Lung (tissue), 12 donors: Measurements from ENCODE around the gene DLGAP4. TPM values are rescaled to one million over a fixed set of nuclear protein-coding genes. Genes with fewer than 3 reads are reported as not detected.
A peak's percentile ranks its signal among the peaks of the same experiment; 100 is the strongest.

Source experiments
- ATAC-seq: fragments of 200-7000 bp; cut with Tn5 transposase; one replicate; pipeline ENCODE4 v1.9.1; 2020; ENCODE audit warnings: moderate number of reproducible peaks; ENCODE audit not compliant: insufficient read depth, low FRiP score
- DNase-seq, 3 donors: peaks; one replicate each; pipeline ENCODE4 v3.0.0-alpha.2; 2013 to 2017
- H3K27ac ChIP-seq, 2 donors: one replicate each; pipeline ENCODE4 v1.5.1; 2013; ENCODE audit warnings: mild to moderate bottlenecking in 2 of 2, moderate library complexity in 2 of 2, control low read depth in 1 of 2, inconsistent platforms in 1 of 2, low read depth in 1 of 2, low read length in 1 of 2
- H3K27me3 ChIP-seq, 3 donors: one replicate each; pipeline ENCODE4 v1.5.1; 2013; ENCODE audit warnings: low read length in 2 of 3; ENCODE audit not compliant: control insufficient read depth in 3 of 3, insufficient read depth in 3 of 3
- H3K36me3 ChIP-seq, 4 donors: one replicate each; pipeline ENCODE4 v1.5.1; 2013; ENCODE audit warnings: low read length in 4 of 4, mild to moderate bottlenecking in 1 of 4, moderate library complexity in 1 of 4; ENCODE audit not compliant: control insufficient read depth in 4 of 4, insufficient read depth in 4 of 4
- H3K4me1 ChIP-seq, 5 donors: one replicate each; pipeline ENCODE4 v1.5.1; 2013; ENCODE audit warnings: low read length in 5 of 5, mild to moderate bottlenecking in 2 of 5, moderate library complexity in 1 of 5; ENCODE audit not compliant: control insufficient read depth in 5 of 5, insufficient read depth in 5 of 5
- H3K4me3 ChIP-seq: one replicate; pipeline ENCODE4 v1.5.1; 2013; ENCODE audit warnings: mild to moderate bottlenecking, control low read depth, moderate library complexity
- H3K9ac ChIP-seq, 2 donors: one replicate each; pipeline ENCODE4 v1.5.1; 2013; ENCODE audit warnings: low read length in 2 of 2, control low read depth in 1 of 2; ENCODE audit not compliant: insufficient read depth in 1 of 2
- H3K9me3 ChIP-seq, 4 donors: one replicate each; pipeline ENCODE4 v1.5.1; 2013; ENCODE audit warnings: low read length in 3 of 4, mild to moderate bottlenecking in 1 of 4, moderate library complexity in 1 of 4; ENCODE audit not compliant: control insufficient read depth in 4 of 4, insufficient read depth in 3 of 4
- WGBS, 2 donors: extraction: QIAGEN DNeasy Blood & Tissue Kit; methylation state at CpG; one replicate each; pipeline ENCODE4 v1.1.7; 2013; 5-methylcytosine and 5-hydroxymethylcytosine counted together
- polyA plus RNA-seq, 2 donors: library from polyadenylated mRNA; stranded (reverse); fragments of 200-250 nt; gene quantifications; one replicate each; pipeline ENCODE4 v1.2.1, GENCODE V29; 2013
- total RNA-seq, 2 donors: library from RNA; depleted of rRNA in 1 of 2; stranded (reverse); fragments of >200 nt in 1 of 2; gene quantifications; one replicate each; pipeline ENCODE4 v1.2.1, GENCODE V29; 2014 to 2021
- TF ChIP-seq, protein P1 (sequence below): IDR thresholded peaks from 2 replicates; pipeline ENCODE4 v1.5.1; 2012; ENCODE audit warnings: mild to moderate bottlenecking; ENCODE audit errors: control extremely low read depth, extremely low read depth
- donor health status: control.
- donor health status: control.
- donor health status: Bipolar disorder and iron deficiency.
- donor health status: healthy.
- donor health status: DM: yes; HTN: yes; CAD: no.

DLGAP4 gene
- total and polyA plus RNA-seq, 4 donors: 34.6 to 67.6 (median 35.8) TPM

DNA sequence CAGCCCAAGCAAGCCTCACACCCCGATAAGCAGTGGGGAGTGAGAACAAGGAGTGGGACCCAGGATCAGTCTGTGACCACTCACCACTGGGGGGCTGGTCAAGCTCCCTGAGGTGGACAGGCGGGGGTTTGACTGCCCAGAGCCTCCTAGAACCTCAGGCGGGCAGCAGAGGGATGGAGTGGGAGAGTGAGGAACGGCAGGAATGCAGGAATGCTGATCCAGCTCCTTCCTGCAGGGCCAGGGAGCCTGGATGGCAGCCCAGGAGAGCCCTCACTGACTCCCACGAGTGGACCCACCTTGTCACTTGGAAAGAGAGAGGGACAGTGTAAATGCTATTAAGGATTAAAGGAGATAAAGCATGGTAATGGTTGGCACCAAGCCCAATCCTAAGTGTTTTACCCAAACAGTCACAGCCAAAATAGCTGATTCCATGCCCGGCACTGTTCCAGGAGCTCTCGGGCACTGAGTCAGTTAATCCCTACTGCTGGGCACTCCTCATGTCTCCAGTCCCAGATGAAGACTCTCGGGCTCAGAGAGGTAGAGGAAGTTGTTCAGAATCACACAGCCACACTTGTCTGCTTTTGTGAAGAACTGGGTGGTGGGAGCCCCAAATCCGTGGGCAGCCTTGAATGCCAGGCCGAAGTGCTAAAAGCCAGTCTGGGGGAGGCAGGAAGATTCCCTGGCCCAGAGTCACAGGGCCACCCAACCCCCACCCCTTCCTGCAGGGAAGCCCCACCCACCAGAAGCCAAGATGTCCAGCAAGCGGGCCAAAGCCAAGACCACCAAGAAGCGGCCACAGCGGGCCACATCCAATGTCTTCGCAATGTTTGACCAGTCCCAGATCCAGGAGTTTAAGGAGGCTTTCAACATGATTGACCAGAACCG is 238.2 kb downstream of the DLGAP4 start:
- H3K36me3 ChIP-seq: peaks cover 0 to 24% (median 9%) of the 10 kb centered on the region in 4 donors
- H3K27me3 ChIP-seq: no peaks in the 10 kb centered on the region
- no peak overlapping the region for H3K4me3 ChIP-seq
- no peaks in the 10 kb centered on the region for H3K9me3 ChIP-seq
- DNase-seq (peak in 2 of 3 donors; percentile 27 to 40), ATAC-seq (peak; percentile 21)
- H3K27ac ChIP-seq: peak overlapping the region; percentile 64 to 97
- WGBS, 2 donors: 62 to 85% methylated on average over 15 of the region's 15 CpGs
- TF ChIP-seq, protein P1, sequence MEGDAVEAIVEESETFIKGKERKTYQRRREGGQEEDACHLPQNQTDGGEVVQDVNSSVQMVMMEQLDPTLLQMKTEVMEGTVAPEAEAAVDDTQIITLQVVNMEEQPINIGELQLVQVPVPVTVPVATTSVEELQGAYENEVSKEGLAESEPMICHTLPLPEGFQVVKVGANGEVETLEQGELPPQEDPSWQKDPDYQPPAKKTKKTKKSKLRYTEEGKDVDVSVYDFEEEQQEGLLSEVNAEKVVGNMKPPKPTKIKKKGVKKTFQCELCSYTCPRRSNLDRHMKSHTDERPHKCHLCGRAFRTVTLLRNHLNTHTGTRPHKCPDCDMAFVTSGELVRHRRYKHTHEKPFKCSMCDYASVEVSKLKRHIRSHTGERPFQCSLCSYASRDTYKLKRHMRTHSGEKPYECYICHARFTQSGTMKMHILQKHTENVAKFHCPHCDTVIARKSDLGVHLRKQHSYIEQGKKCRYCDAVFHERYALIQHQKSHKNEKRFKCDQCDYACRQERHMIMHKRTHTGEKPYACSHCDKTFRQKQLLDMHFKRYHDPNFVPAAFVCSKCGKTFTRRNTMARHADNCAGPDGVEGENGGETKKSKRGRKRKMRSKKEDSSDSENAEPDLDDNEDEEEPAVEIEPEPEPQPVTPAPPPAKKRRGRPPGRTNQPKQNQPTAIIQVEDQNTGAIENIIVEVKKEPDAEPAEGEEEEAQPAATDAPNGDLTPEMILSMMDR: no peak
- H3K9ac ChIP-seq: peak overlapping the region in 1 of 2 donors; percentile 6
- H3K4me1 ChIP-seq: peaks cover 0 to 29% (median 14%) of the 10 kb centered on the region in 5 donors

DNA sequence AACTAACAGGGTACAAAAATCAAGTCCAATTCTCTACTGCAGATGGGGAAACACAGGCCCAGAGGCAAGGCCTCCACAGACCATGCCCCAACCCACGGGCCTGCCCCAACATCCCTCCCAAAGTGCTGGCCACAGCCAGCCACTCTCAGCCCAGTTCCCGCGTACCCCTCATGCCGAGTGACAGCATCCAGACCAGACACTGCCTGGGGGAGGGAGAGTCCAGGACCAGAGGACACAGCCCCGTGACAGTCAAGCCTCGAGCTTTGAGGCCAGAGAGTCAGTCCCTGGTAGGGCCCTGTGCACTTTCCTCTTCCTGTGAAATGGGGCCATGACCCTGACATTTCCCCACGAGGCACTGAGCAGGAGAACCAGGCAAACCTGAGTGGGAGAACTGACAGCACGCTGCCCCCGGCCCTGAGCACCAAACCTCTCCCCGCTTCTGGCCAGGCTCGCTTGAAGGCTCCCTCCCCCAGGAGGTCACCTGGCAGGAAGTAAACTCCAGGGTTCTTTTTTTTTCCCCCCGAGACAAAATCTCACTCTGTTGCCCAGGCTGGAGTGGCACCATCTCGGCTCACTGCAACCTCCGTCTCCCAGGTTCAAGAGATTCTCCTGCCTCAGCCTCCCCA is 240.1 kb downstream of the DLGAP4 start:
- DNase-seq (no peak), ATAC-seq (no peak)
- TF ChIP-seq, protein P1: no peak
- H3K36me3 ChIP-seq: peaks cover 0 to 26% (median 9%) of the 10 kb centered on the region in 4 donors
- H3K4me1 ChIP-seq: peaks cover 0 to 25% (median 14%) of the 10 kb centered on the region in 5 donors
- H3K9ac ChIP-seq: no peak overlapping the region
- 79 to 87% methylated on average over 14 of the region's 14 CpGs for WGBS, 2 donors
- H3K4me3 ChIP-seq: no peak overlapping the region
- peak overlapping the region in 1 of 2 donors; percentile 32 for H3K27ac ChIP-seq
- no peaks in the 10 kb centered on the region for H3K27me3 ChIP-seq
- H3K9me3 ChIP-seq: no peaks in the 10 kb centered on the region

GRCh38 chr20:36547186-36548005 is 241.3 kb downstream of the DLGAP4 start:
- Histone ChIP-seq H3K36me3 (peaks cover 0 to 26% (median 9%) of the 10 kb centered on the region in 4 donors), H3K9ac (no peak overlapping the region), H3K27me3 (no peaks in the 10 kb centered on the region), H3K4me1 (peaks cover 0 to 20% (median 14%) of the 10 kb centered on the region in 5 donors), H3K4me3 (no peak overlapping the region), H3K9me3 (no peaks in the 10 kb centered on the region), H3K27ac (peak overlapping the region in 1 of 2 donors; percentile 43)
- WGBS, 2 donors: 82 to 93% methylated on average over 12 of the region's 12 CpGs
- no peak for ATAC-seq
- DNase-seq: no peak
- TF ChIP-seq, protein P1: no peak
